Glutamatergic neuron (in vitro differentiated cells): ENCODE results near the gene PPTC7. TPM values are rescaled to one million over a fixed set of nuclear protein-coding genes. Genes with fewer than 3 reads are reported as not detected.

ENCODE experiments used
- DNase-seq: peaks from one replicate; pipeline ENCODE4 v3.0.0; 2022
- H3K27ac Mint-ChIP-seq: one replicate; pipeline ENCODE4 v1.8.0; 2020; ENCODE audit warnings: mild to moderate bottlenecking, mixed read lengths, inconsistent platforms; ENCODE audit not compliant: unreplicated experiment
- H3K27me3 Mint-ChIP-seq: one replicate; pipeline ENCODE4 v1.8.0; 2020; ENCODE audit warnings: mild to moderate bottlenecking, moderate library complexity, mixed read lengths, inconsistent platforms; ENCODE audit not compliant: unreplicated experiment
- H3K36me3 Mint-ChIP-seq: one replicate; pipeline ENCODE4 v1.8.0; 2020; ENCODE audit warnings: mild to moderate bottlenecking, mixed read lengths, inconsistent platforms; ENCODE audit not compliant: unreplicated experiment
- H3K4me1 Mint-ChIP-seq: one replicate; pipeline ENCODE4 v1.8.0; 2020; ENCODE audit warnings: mild to moderate bottlenecking, low read depth, mixed read lengths, inconsistent platforms; ENCODE audit not compliant: unreplicated experiment
- H3K4me3 Mint-ChIP-seq: one replicate; pipeline ENCODE4 v1.8.0; 2020; ENCODE audit warnings: mild to moderate bottlenecking, mixed read lengths, inconsistent platforms; ENCODE audit not compliant: unreplicated experiment
- H3K9me3 Mint-ChIP-seq: one replicate; pipeline ENCODE4 v1.8.0; 2020; ENCODE audit warnings: mild to moderate bottlenecking, moderate library complexity, mixed read lengths, inconsistent platforms; ENCODE audit not compliant: unreplicated experiment
- CTCF ChIP-seq: fragments of 200-600 bp; sonication (generic); IDR thresholded peaks from one replicate; pipeline ENCODE4 v1.5.0; 2021; ENCODE audit not compliant: partially characterized antibody, unreplicated experiment
- total RNA-seq: library from RNA; stranded (reverse); fragmentation: NEBNext Ultra II Directional; extraction: Animal tissue kit (Norgen Biotek cat#: 25700); gene quantifications from one replicate; pipeline ENCODE4 v1.2.1, GENCODE V29; 2021; ENCODE audit not compliant: unreplicated experiment

PPTC7 gene
- total RNA-seq, 1 donor from 2014 or later, result 11.4 TPM

- peaks cover 4% of the 10 kb centered on the region for H3K4me1 Mint-ChIP-seq
- H3K36me3 Mint-ChIP-seq, result peaks cover 3% of the 10 kb centered on the region
Measured at GRCh38 chr12:110554184-110554583, 28.9 kb downstream of the PPTC7 start.

GRCh38 chr12:110550981-110551380 lies 32.1 kb downstream of the PPTC7 start:
- Mint-ChIP-seq H3K9me3 (peaks cover 1% of the 10 kb centered on the region), H3K4me1 (peaks cover 4% of the 10 kb centered on the region), H3K4me3 (no peak overlapping the region), H3K36me3 (peaks cover 3% of the 10 kb centered on the region), H3K27ac (no peak overlapping the region), H3K27me3 (no peaks in the 10 kb centered on the region)
- no peak for DNase-seq
- TF ChIP-seq CTCF, result no peak

More at GRCh38 chr12:110554184-110554583, 28.9 kb downstream of the PPTC7 start:
- TF ChIP-seq CTCF, result no peak
- no peaks in the 10 kb centered on the region for H3K27me3 Mint-ChIP-seq
- peaks cover 1% of the 10 kb centered on the region for H3K9me3 Mint-ChIP-seq
- H3K27ac Mint-ChIP-seq, result no peak overlapping the region
- H3K4me3 Mint-ChIP-seq, result no peak overlapping the region
- DNase-seq, result no peak

GRCh38 chr12:110549716-110550115 lies 33.4 kb downstream of the PPTC7 start:
- Mint-ChIP-seq H3K4me1 (no peaks in the 10 kb centered on the region), H3K27me3 (no peaks in the 10 kb centered on the region), H3K36me3 (peaks cover 3% of the 10 kb centered on the region), H3K9me3 (peaks cover 1% of the 10 kb centered on the region), H3K4me3 (no peak overlapping the region), H3K27ac (no peak overlapping the region)
- no peak for TF ChIP-seq CTCF
- DNase-seq, result no peak

- DNase-seq, result no peak
- no peak overlapping the region for H3K27ac Mint-ChIP-seq
- no peak overlapping the region for H3K4me3 Mint-ChIP-seq
Measured at GRCh38 chr12:110548678-110549077, 34.4 kb downstream of the PPTC7 start.

GRCh38 chr12:110547090-110547489 lies 36.0 kb downstream of the PPTC7 start:
- no peak overlapping the region for H3K4me3 Mint-ChIP-seq
- H3K36me3 Mint-ChIP-seq, result peaks cover 3% of the 10 kb centered on the region
- TF ChIP-seq CTCF, result no peak
- no peaks in the 10 kb centered on the region for H3K27me3 Mint-ChIP-seq
- H3K9me3 Mint-ChIP-seq, result no peaks in the 10 kb centered on the region
- no peaks in the 10 kb centered on the region for H3K4me1 Mint-ChIP-seq
- H3K27ac Mint-ChIP-seq, result no peak overlapping the region
- DNase-seq, result no peak

More at GRCh38 chr12:110548678-110549077, 34.4 kb downstream of the PPTC7 start:
- Mint-ChIP-seq H3K9me3 (peaks cover 1% of the 10 kb centered on the region), H3K36me3 (peaks cover 3% of the 10 kb centered on the region), H3K4me1 (no peaks in the 10 kb centered on the region), H3K27me3 (no peaks in the 10 kb centered on the region)
- no peak for TF ChIP-seq CTCF
